ENCODE data around the gene SNRPD1. TPM values are rescaled to one million over a fixed set of nuclear protein-coding genes. Genes with fewer than 3 reads are reported as not detected.
"Not testable (repeated sequence)": the region's sequence is repeated elsewhere in the genome, so short reads cannot be mapped to it uniquely, and the experiment has no call there.

The SNRPD1 gene
- total RNA-seq, 4 donors from 2014 or later = 5.3 to 7.7 (median 6.5) TPM

DNA sequence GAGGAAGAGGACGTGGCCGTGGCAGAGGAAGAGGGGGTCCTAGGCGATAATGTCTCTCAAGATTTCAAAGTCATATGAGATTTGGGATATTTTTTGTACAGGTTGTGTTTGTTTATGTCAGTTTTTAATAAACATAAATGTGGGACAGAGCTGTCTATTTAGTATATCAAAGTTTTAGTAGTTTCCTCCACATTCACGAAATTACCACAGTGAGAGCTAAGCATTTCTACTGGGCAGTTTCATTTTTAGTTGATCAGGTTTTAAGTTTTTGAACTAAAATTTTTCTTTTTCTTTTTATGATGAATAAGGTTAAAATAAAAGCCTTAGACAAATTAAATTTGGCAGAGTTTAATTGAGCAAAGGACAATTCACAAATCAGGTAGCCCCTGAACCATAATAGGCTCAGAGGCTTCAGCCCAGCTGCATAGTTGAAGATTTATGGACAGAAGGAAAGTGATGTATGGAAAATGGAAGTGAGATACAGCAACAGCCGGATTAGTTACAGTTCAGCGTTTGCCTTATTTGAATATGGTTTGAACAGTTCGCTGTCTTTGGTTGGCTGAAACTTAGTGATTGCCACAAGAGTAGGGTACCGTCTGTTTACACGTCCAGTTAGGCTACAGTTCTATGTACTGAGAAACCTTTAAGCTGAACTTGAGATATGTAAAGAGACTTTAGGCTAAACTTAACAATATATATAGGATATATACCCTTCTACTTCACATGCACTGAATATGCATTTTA, 17.1 kb downstream of the SNRPD1 start:
- 86% methylated on average over 9 of the region's 9 CpGs for WGBS
- TF ChIP-seq EP300 (IDR thresholded peaks at IDR 0.05) (no peak), POLR2A (IDR thresholded peaks at IDR 0.05) (no peak), POLR2AphosphoS5 (IDR thresholded peaks at IDR 0.05) (no peak)
- TF ChIP-seq, protein P1, sequence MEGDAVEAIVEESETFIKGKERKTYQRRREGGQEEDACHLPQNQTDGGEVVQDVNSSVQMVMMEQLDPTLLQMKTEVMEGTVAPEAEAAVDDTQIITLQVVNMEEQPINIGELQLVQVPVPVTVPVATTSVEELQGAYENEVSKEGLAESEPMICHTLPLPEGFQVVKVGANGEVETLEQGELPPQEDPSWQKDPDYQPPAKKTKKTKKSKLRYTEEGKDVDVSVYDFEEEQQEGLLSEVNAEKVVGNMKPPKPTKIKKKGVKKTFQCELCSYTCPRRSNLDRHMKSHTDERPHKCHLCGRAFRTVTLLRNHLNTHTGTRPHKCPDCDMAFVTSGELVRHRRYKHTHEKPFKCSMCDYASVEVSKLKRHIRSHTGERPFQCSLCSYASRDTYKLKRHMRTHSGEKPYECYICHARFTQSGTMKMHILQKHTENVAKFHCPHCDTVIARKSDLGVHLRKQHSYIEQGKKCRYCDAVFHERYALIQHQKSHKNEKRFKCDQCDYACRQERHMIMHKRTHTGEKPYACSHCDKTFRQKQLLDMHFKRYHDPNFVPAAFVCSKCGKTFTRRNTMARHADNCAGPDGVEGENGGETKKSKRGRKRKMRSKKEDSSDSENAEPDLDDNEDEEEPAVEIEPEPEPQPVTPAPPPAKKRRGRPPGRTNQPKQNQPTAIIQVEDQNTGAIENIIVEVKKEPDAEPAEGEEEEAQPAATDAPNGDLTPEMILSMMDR (IDR thresholded peaks at IDR 0.05) = no peak
- Histone ChIP-seq H3K36me3 (peaks cover 71% of the 10 kb centered on the region), H3K4me1 (no peaks in the 10 kb centered on the region), H3K4me3 (no peak overlapping the region), H3K9me3 (no peaks in the 10 kb centered on the region), H3K27me3 (no peaks in the 10 kb centered on the region), H3K27ac (no peak overlapping the region)
- no peak for DNase-seq (ENCODE audit: low spot score in 2 of 2)

DNA sequence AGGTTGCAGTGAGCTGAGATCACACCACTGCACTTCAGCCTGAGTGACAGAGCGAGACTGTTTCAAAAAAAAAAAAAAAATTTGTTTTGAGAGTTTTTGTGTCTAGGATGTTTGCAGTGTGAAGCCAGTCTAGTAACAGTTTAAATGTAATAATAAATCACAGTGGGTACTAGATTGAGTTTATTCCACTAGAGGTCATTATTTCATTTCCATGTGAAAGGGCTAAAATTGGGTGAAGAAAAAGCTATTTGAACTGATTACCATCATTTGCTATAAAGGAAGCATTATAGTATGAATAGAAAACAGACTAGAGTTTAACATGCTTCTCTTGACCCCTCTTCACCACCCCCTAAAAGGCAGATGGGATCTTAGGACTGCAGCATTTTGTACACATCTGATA, 20.3 kb downstream of the SNRPD1 start:
- Histone ChIP-seq H3K4me1 (no peaks in the 10 kb centered on the region), H3K4me3 (no peak overlapping the region), H3K27me3 (no peaks in the 10 kb centered on the region), H3K9me3 (no peaks in the 10 kb centered on the region), H3K36me3 (peaks cover 44% of the 10 kb centered on the region), H3K27ac (no peak overlapping the region)
- no peak for DNase-seq (ENCODE audit: low spot score in 2 of 2)
- TF ChIP-seq, protein P1 (IDR thresholded peaks at IDR 0.05) = no peak
- no peak for TF ChIP-seq POLR2AphosphoS5 (IDR thresholded peaks at IDR 0.05)
- WGBS = 100% methylated on average over 1 of the region's 1 CpG

- 85% methylated on average over 4 of the region's 4 CpGs for WGBS
- no peaks in the 10 kb centered on the region for H3K4me1 ChIP-seq
- no peak overlapping the region for H3K27ac ChIP-seq
- no peak for DNase-seq (ENCODE audit: low spot score in 2 of 2)
- TF ChIP-seq EP300 (IDR thresholded peaks at IDR 0.05) = no peak
- no peak for TF ChIP-seq POLR2A (IDR thresholded peaks at IDR 0.05)
- TF ChIP-seq, protein P1 (IDR thresholded peaks at IDR 0.05) = no peak
- no peak for TF ChIP-seq POLR2AphosphoS5 (IDR thresholded peaks at IDR 0.05)
- no peaks in the 10 kb centered on the region for H3K9me3 ChIP-seq
- no peak overlapping the region for H3K4me3 ChIP-seq
- peaks cover 26% of the 10 kb centered on the region for H3K36me3 ChIP-seq
- no peaks in the 10 kb centered on the region for H3K27me3 ChIP-seq
These were observed 22.6 kb downstream of the SNRPD1 start for GRCh38 chr18:21634588-21635199.

GRCh38 chr18:21636769-21637168, 24.7 kb downstream of the SNRPD1 start:
- DNase-seq (ENCODE audit: low spot score in 2 of 2) = no peak
- Histone ChIP-seq H3K27ac (no peak overlapping the region), H3K36me3 (peaks cover 8% of the 10 kb centered on the region), H3K4me3 (no peak overlapping the region), H3K9me3 (no peaks in the 10 kb centered on the region), H3K27me3 (no peaks in the 10 kb centered on the region), H3K4me1 (no peaks in the 10 kb centered on the region)
- TF ChIP-seq, protein P1 (IDR thresholded peaks at IDR 0.05) = no peak
- TF ChIP-seq POLR2AphosphoS5 (IDR thresholded peaks at IDR 0.05) = no peak
- 85% methylated on average over 13 of the region's 13 CpGs for WGBS

- no peak for DNase-seq (ENCODE audit: low spot score in 2 of 2)
- Histone ChIP-seq H3K4me1 (no peaks in the 10 kb centered on the region), H3K4me3 (no peak overlapping the region), H3K9me3 (no peaks in the 10 kb centered on the region), H3K27me3 (no peaks in the 10 kb centered on the region), H3K36me3 (peaks cover 3% of the 10 kb centered on the region), H3K27ac (no peak overlapping the region)
- TF ChIP-seq POLR2AphosphoS5 (IDR thresholded peaks at IDR 0.05) (no peak), EP300 (IDR thresholded peaks at IDR 0.05) (no peak), POLR2A (IDR thresholded peaks at IDR 0.05) (no peak)
- TF ChIP-seq, protein P1 (IDR thresholded peaks at IDR 0.05) = no peak
- 88% methylated on average over 3 of the region's 3 CpGs for WGBS
These were observed 26.7 kb downstream of the SNRPD1 start for GRCh38 chr18:21638822-21639221.

- DNase-seq (ENCODE audit: low spot score in 2 of 2); H3K4me1 ChIP-seq; H3K9me3 ChIP-seq; H3K36me3 ChIP-seq; H3K4me3 ChIP-seq; H3K27me3 ChIP-seq; H3K27ac ChIP-seq: not testable (repeated sequence)
- 97% methylated on average over 5 of the region's 5 CpGs for WGBS
These were observed 28.3 kb downstream of the SNRPD1 start for GRCh38 chr18:21640375-21640774.
